Measurements from ENCODE around the gene WDR45B. TPM values are rescaled to one million over a fixed set of nuclear protein-coding genes. Genes with fewer than 3 reads are reported as not detected.

WDR45B gene
- total RNA-seq, 1 donor from 2014 or later: 74.1 TPM

DNA sequence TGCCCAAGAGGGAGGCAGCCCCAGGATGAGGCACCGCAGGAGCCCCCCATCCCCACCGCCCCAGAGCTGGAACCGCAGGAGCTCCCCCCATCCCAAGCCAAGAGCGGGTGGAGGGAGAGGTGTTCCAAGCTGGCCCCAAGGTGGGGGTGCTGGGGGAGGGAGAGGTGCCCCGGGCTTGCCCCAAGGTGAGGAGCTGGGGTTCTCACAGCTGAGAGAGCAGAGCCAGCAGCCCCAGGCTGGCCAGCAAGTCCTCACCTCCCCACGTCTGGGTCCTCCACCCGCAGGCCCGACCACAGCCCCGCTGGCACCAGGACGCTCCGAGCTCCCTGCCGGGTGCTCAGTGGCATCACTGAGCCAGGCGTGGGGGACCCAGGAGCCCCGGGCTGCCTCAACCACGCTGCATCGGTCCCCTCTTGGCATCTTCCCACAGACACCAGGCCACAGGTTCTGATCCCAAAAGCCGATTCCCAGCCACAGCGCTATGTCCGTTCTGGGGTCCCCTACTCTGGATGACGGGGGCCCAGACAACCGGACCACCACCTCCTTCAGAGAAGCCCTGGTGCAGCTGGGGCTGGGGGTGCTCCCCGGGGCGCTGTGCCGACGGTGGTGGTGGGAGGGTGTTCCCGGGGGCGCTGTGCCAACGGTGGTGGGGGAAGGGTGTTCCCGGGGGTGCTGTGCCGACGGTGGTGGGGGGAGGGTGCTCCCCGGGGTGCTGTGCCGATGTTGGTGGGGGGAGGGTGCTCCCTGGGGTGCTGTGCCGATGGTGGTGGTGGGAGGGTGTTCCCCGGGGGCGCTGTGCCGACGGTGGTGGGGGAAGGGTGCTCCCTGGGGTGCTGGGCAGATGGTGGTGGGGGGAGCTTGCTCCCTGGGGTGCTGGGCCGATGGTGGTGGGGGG lies 15.4 kb upstream of the WDR45B start:
- H3K9me3 Mint-ChIP-seq (ENCODE audit: unreplicated experiment): no peaks in the 10 kb centered on the region

GRCh38 chr17:82662711-82663261 lies 14.5 kb upstream of the WDR45B start:
- Mint-ChIP-seq H3K4me1 (ENCODE audit: unreplicated experiment) (no peaks in the 10 kb centered on the region), H3K4me3 (ENCODE audit: unreplicated experiment) (no peak overlapping the region), H3K27me3 (ENCODE audit: unreplicated experiment) (peaks cover 14% of the 10 kb centered on the region), H3K27ac (ENCODE audit: unreplicated experiment) (no peak overlapping the region), H3K36me3 (ENCODE audit: low read depth, unreplicated experiment) (peaks cover 3% of the 10 kb centered on the region), H3K9me3 (ENCODE audit: unreplicated experiment) (no peaks in the 10 kb centered on the region)
- TF ChIP-seq, protein P1, sequence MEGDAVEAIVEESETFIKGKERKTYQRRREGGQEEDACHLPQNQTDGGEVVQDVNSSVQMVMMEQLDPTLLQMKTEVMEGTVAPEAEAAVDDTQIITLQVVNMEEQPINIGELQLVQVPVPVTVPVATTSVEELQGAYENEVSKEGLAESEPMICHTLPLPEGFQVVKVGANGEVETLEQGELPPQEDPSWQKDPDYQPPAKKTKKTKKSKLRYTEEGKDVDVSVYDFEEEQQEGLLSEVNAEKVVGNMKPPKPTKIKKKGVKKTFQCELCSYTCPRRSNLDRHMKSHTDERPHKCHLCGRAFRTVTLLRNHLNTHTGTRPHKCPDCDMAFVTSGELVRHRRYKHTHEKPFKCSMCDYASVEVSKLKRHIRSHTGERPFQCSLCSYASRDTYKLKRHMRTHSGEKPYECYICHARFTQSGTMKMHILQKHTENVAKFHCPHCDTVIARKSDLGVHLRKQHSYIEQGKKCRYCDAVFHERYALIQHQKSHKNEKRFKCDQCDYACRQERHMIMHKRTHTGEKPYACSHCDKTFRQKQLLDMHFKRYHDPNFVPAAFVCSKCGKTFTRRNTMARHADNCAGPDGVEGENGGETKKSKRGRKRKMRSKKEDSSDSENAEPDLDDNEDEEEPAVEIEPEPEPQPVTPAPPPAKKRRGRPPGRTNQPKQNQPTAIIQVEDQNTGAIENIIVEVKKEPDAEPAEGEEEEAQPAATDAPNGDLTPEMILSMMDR (IDR thresholded peaks at IDR 0.05; ENCODE audit: unreplicated experiment): no peak
- no peak for DNase-seq (ENCODE audit: low spot score)

More for the DNA sequence above, 15.4 kb upstream of the WDR45B start:
- H3K4me1 Mint-ChIP-seq (ENCODE audit: unreplicated experiment): no peaks in the 10 kb centered on the region
- no peak for DNase-seq (ENCODE audit: low spot score)
- H3K36me3 Mint-ChIP-seq (ENCODE audit: low read depth, unreplicated experiment): peaks cover 2% of the 10 kb centered on the region
- TF ChIP-seq, protein P1 (IDR thresholded peaks at IDR 0.05; ENCODE audit: unreplicated experiment): no peak
- H3K27me3 Mint-ChIP-seq (ENCODE audit: unreplicated experiment): peaks cover 14% of the 10 kb centered on the region
- no peak overlapping the region for H3K27ac Mint-ChIP-seq (ENCODE audit: unreplicated experiment)
- no peak overlapping the region for H3K4me3 Mint-ChIP-seq (ENCODE audit: unreplicated experiment)

- H3K27ac Mint-ChIP-seq (ENCODE audit: unreplicated experiment): no peak overlapping the region
- no peak overlapping the region for H3K4me3 Mint-ChIP-seq (ENCODE audit: unreplicated experiment)
- H3K9me3 Mint-ChIP-seq (ENCODE audit: unreplicated experiment): no peaks in the 10 kb centered on the region
- no peaks in the 10 kb centered on the region for H3K4me1 Mint-ChIP-seq (ENCODE audit: unreplicated experiment)
- H3K27me3 Mint-ChIP-seq (ENCODE audit: unreplicated experiment): peaks cover 10% of the 10 kb centered on the region
- TF ChIP-seq, protein P1 (IDR thresholded peaks at IDR 0.05; ENCODE audit: unreplicated experiment): no peak
- no peak for DNase-seq (ENCODE audit: low spot score)
- peaks cover 7% of the 10 kb centered on the region for H3K36me3 Mint-ChIP-seq (ENCODE audit: low read depth, unreplicated experiment)
These were observed 13.8 kb upstream of the WDR45B start for GRCh38 chr17:82661717-82662683.

DNA sequence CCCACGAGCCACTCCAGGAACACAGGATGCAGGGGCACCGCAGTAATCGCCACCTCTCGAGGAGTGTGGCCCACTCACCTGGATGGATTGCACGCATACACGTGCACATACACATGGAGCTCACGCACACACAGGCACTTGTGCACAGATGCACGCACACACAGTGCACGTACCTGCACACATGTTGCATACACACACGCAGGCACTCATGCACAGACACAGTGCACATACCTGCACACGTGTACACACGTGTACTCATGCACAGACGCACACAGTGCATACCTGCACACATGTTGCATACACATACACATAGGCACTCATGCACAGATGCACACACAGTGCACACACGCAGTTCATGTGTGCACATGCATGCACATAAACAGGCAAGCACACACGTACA lies 11.6 kb upstream of the WDR45B start:
- H3K4me3 Mint-ChIP-seq (ENCODE audit: unreplicated experiment): no peak overlapping the region
- H3K27ac Mint-ChIP-seq (ENCODE audit: unreplicated experiment): no peak overlapping the region
- peaks cover 4% of the 10 kb centered on the region for H3K4me1 Mint-ChIP-seq (ENCODE audit: unreplicated experiment)
- H3K36me3 Mint-ChIP-seq (ENCODE audit: low read depth, unreplicated experiment): peaks cover 7% of the 10 kb centered on the region
- no peaks in the 10 kb centered on the region for H3K9me3 Mint-ChIP-seq (ENCODE audit: unreplicated experiment)
- no peak for DNase-seq (ENCODE audit: low spot score)
- peaks cover 5% of the 10 kb centered on the region for H3K27me3 Mint-ChIP-seq (ENCODE audit: unreplicated experiment)
- TF ChIP-seq, protein P1 (IDR thresholded peaks at IDR 0.05; ENCODE audit: unreplicated experiment): no peak

Data from endothelial cell (in vitro differentiated cells).